Measurements from ENCODE around the gene BBOX1.

GRCh38 chr11:27129686-27130085 lies 89.1 kb downstream of the BBOX1 start:
- TF ChIP-seq CTCF (conservative IDR thresholded peaks at IDR 0.05) (no peak), EZH2 (IDR thresholded peaks at IDR 0.05; ENCODE audit: low read depth) (no peak)
